Suprapubic skin (tissue), 3 donors: ENCODE results near the gene MN1.

ENCODE experiments used
- POLR2AphosphoS5 ChIP-seq, 3 donors: sonication (generic); formaldehyde crosslinking; IDR thresholded peaks; one replicate each; pipeline ENCODE4 v1.6.1; 2017; ENCODE audit warnings: antibody characterized with exemption in 3 of 3
- TF ChIP-seq, protein P1 (sequence below), 2 donors: fragments of 200-600 bp in 1 of 2; fragments of 450-650 bp in 1 of 2; sonication (generic) in 1 of 2; IDR thresholded peaks; one replicate each; pipeline ENCODE4 v1.5.1; 2016 to 2019; ENCODE audit warnings: antibody characterized with exemption in 2 of 2, mild to moderate bottlenecking in 1 of 2, moderate library complexity in 1 of 2

DNA sequence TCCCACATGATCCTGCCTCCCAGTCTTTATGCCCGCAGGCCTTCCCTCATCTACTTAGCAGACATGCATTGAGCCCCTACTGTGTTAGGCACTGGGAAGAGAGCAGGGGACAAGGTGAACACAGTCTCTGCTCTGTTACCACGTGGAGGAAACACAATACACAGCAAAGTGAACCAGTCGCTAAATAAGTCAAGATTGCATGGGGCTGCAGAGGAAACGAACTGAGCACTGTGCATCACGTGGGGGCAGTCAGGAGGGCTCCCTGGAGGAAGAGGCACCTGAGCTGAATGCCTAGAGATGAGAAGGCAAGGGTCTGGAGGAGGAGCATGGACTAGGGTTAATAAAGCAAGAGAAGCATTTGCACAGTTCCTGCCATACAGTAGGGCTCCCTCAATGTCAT is 102.7 kb downstream of the MN1 start:
- TF ChIP-seq, protein P1, sequence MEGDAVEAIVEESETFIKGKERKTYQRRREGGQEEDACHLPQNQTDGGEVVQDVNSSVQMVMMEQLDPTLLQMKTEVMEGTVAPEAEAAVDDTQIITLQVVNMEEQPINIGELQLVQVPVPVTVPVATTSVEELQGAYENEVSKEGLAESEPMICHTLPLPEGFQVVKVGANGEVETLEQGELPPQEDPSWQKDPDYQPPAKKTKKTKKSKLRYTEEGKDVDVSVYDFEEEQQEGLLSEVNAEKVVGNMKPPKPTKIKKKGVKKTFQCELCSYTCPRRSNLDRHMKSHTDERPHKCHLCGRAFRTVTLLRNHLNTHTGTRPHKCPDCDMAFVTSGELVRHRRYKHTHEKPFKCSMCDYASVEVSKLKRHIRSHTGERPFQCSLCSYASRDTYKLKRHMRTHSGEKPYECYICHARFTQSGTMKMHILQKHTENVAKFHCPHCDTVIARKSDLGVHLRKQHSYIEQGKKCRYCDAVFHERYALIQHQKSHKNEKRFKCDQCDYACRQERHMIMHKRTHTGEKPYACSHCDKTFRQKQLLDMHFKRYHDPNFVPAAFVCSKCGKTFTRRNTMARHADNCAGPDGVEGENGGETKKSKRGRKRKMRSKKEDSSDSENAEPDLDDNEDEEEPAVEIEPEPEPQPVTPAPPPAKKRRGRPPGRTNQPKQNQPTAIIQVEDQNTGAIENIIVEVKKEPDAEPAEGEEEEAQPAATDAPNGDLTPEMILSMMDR (IDR thresholded peaks at IDR 0.05), result no peak
- no peak for TF ChIP-seq POLR2AphosphoS5 (IDR thresholded peaks at IDR 0.05)
